ENCODE results near the gene CNTNAP2. TPM values are rescaled to one million over a fixed set of nuclear protein-coding genes. Genes with fewer than 3 reads are reported as not detected.

CNTNAP2 gene
- total and polyA plus RNA-seq, 9 of the 15 experiments (the other 6 are each of a cell fraction or from before 2014, with no cell fraction given) = 0.04 to 0.62 (median 0.09) TPM; not detected in 4

- in situ Hi-C loops (cut with MboI) = no loop called here
- Histone ChIP-seq H3K9ac (ENCODE audit: insufficient read depth in 1 of 2, low read depth in 2 of 2, low read length in 2 of 2) (no peak overlapping the region), H3K9me1 (ENCODE audit: control insufficient read depth, insufficient read depth, low read length) (no peaks in the 10 kb centered on the region), H3K9me3 (replicated peaks; ENCODE audit: control insufficient read depth, insufficient read depth, low read depth, low read length) (peaks cover 4% of the 10 kb centered on the region; the same call in 1 of the 2 replicates), H3K4me3 (no peak overlapping the region), H3K4me2 (ENCODE audit: insufficient read depth, low read length) (no peak overlapping the region), H2AFZ (ENCODE audit: low read depth, low read length) (no peak overlapping the region), H3K36me3 (ENCODE audit: control insufficient read depth, insufficient read depth, low read length) (no peaks in the 10 kb centered on the region), H3K4me1 (replicated peaks in 1 of 2; ENCODE audit: control insufficient read depth in 2 of 2, insufficient read depth in 2 of 2, low read length in 2 of 2) (no peaks in the 10 kb centered on the region), H3K27me3 (ENCODE audit: control insufficient read depth in 2 of 2, insufficient read depth in 2 of 2, low read length in 2 of 2) (no peaks in the 10 kb centered on the region), H4K20me1 (replicated peaks; ENCODE audit: control insufficient read depth, insufficient read depth, low read length) (no peaks in the 10 kb centered on the region), H3K79me2 (ENCODE audit: control insufficient read depth, insufficient read depth, low read length) (no peaks in the 10 kb centered on the region), H3K27ac (ENCODE audit: extremely low read depth, low read depth, low read length) (no peak overlapping the region)
- ChIA-PET POLR2A (no interaction called here), CTCF (ENCODE audit: low intra/inter-chr PET ratio) (no interaction called here)
- FAIRE-seq (no peak), DNase-seq (ENCODE audit: extremely low read depth in 1 of 4, low spot score in 3 of 4) (no peak), ATAC-seq (no peak)
- TF ChIP-seq GTF2A2 (tag; IDR thresholded peaks at IDR 0.05) (no peak), XRCC4 (IDR thresholded peaks at IDR 0.05; ENCODE audit: extremely low read depth, insufficient read depth, insufficient read length) (no peak), TCF7L2 (IDR thresholded peaks at IDR 0.05; ENCODE audit: low read depth, low read length) (no peak), HEY1 (CRISPR knock-in tag; IDR thresholded peaks at IDR 0.05; ENCODE audit: borderline replicate concordance) (no peak), ZNF197 (CRISPR knock-in tag; IDR thresholded peaks at IDR 0.05; ENCODE audit: low read depth) (no peak), SMARCA4 (IDR thresholded peaks at IDR 0.05) (no peak), ZNF408 (CRISPR knock-in tag; IDR thresholded peaks at IDR 0.05; ENCODE audit: low read depth) (no peak), OTX1 (CRISPR knock-in tag; IDR thresholded peaks at IDR 0.05) (no peak), RBFOX2 (IDR thresholded peaks at IDR 0.05; ENCODE audit: low read depth, low read length) (no peak), NEUROD1 (IDR thresholded peaks at IDR 0.05; ENCODE audit: borderline replicate concordance, low read depth, low read length, partially characterized antibody) (no peak), HINFP (tag; conservative IDR thresholded peaks at IDR 0.05; ENCODE audit: low read depth) (no peak), ZZZ3 (IDR thresholded peaks at IDR 0.05) (no peak), PHB2 (IDR thresholded peaks at IDR 0.05; ENCODE audit: low read depth) (no peak), ZNF324 (CRISPR knock-in tag; IDR thresholded peaks at IDR 0.05) (no peak), SRSF3 (IDR thresholded peaks at IDR 0.05; ENCODE audit: insufficient read depth, low read length) (no peak), ZNF175 (CRISPR knock-in tag; IDR thresholded peaks at IDR 0.05; ENCODE audit: low read depth) (no peak), RBM14 (IDR thresholded peaks at IDR 0.05; ENCODE audit: borderline replicate concordance, insufficient read depth, low read depth, low read length) (no peak), TCF7 (IDR thresholded peaks at IDR 0.05; ENCODE audit: borderline replicate concordance) (no peak)
- WGBS (ENCODE audit: insufficient coverage, low coverage, missing lambda C conversion rate) = 2% methylated on average over 5 of the region's 5 CpGs
- no TSS peak for BruUV-seq (replicated peaks)
- intact Hi-C loops (cut with micrococcal nuclease) = no loop called here
Measured at GRCh38 chr7:147235645-147236382, 1119.2 kb downstream of the CNTNAP2 start.
